ENCODE results near the gene DDX19B.
"Not testable (repeated sequence)": the region's sequence is repeated elsewhere in the genome, so short reads cannot be mapped to it uniquely, and the experiment has no call there.

The DDX19B gene

DNA sequence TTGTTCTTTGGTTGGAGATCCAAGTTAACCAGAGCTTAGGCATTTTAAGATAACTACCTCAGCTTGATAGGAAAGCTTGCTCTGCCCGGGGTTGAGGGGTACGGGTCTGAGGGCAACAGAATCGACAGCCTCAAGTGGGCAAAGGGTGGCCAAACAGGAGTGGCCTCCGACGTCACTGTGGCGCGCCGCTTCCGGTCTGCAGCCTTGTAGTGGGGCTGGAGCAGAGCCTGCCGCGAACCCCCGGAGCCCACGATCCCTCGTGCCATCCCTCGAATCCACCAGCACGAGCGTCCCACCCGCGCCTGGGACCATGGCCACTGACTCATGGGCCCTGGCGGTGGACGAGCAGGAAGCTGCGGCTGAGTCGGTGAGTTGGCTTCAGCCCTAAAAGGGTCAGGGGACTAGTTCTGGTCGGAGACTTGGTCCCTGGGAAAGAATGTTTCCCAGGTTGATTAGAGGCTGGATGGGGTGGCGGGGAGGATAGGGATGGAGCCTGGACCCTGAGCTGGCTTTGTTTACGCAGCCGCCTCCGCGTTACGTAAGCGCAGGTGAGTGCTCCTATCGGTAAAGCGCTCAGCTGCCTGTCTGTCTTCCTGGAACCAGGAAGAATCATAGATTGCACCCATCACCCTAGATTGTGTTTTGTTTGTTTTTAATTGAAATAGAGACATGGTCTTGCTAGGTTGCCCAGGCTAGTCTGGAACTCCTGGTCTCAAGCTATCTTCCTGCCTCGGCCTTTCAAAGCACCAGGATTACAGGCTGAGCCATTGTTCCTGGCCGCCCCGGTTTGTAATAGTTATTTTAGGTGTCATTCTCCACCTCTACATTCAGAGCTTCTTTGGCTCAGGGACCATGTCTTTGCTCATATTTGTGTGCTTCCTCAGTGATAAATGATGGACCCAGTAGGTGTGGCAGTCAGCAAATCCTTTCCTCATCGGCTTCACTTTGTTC is at the start of gene DDX19B:
Gene DDX19B (plus strand): TSS at position 199 of the 951 bp plus-strand sequence. CDS start 112 bp downstream, at position 311.
- DNase-seq = peak; percentile 64

DNA sequence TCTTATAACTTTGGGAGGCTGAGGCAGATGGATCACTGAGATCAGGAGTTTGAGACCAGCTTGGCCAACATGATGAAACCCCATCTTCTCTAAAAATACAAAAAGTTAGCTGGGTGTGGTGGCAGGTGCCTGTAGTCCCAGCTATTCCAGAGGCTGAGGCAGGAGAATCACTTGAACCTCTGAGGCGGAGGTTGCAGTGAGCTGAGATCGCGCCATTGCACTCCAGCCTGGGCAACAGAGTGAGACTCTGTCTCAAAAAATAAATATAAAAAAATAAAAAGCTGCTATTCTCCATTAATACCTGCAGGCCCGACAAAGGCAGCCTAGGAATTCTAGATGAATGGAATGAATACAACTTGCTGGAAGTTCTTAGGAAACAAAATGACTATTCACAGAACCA is 49.3 kb upstream of the DDX19B start:
- DNase-seq = not testable (repeated sequence)

DNA sequence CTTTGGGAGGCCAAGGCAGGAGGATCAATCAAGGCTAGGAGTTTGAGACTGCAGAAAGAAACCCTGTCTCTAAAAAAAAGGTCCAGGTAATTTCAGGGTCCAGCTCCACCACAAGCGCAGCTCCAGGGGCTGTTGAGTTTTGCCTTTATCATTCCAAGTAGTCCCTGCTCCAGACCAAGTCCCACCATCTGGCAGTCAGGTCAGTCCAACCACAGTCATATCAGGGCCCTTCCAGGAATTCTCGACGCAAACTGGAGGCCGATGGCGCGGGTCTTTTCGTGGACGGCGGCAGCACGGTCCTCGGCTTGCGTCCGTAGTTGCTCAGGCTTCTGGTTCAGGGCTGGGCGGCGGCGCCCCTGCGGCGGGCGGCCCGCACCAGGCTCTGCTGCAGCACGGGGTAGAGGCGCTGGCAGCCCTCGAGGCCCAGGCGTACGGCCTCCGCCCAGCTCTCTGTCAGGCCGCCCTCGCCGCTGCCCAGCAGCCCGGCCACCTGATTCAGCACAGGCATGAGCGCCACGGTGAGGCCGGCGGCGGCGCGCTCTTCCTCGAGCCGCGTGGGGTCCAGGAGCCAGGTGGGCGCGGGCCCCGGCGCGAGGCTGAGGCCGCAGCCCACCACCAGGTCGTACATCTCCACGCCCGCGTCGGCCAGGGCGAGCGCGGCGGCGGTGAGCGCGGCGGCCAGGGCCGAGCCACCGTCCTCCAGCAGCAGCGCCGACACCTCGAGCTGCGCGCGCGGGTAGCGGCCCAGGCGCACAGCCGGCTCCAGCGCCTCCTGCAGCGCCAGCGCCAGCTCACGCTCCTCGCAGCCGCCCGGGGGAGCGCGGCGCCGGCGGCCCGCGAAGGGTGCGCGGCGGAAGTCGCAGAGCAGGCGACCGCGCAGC is 48.0 kb upstream of the DDX19B start:
- peak; percentile 33 for DNase-seq

DNA sequence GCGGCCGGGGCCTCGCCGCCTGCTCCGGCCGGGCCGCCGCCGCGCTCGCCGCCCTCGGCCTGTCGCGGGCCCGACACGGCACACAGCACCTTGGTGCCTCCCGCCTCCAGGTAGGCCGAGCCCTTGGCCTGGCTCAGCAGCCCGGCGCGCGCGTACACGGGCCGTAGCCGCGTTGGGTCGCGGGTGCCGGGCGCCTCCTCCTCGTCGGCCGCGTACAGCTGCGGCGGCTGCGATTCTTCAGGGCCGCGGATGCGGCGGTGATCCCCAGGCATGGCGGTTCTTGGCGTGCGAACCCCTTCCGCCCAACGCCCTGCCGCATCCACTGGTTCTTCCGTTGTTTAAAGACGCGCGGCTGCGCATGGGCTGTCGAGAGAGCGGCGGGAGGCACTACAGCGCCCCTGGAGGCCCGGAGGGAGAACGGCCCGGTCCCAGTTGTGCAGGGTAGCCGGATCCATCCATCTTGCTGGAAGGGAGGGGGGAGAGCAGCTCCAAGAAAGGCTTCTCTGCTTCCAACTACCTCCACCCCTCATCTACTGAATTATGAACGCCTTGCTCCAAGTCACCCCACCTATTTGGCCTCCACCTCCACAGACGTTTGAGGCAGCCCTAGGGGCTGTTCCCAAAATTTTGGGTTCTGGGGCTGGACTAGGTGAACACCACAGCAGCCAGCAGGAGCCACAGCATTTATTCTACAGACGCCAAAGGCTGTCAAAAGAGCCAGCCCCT is 47.2 kb upstream of the DDX19B start, which contains the start of gene EXOSC6:
Gene EXOSC6 (minus strand): TSS at position 312 of the 726 bp plus-strand sequence. CDS start 40 bp downstream, at position 272.
- peak; percentile 93 for DNase-seq

DNA sequence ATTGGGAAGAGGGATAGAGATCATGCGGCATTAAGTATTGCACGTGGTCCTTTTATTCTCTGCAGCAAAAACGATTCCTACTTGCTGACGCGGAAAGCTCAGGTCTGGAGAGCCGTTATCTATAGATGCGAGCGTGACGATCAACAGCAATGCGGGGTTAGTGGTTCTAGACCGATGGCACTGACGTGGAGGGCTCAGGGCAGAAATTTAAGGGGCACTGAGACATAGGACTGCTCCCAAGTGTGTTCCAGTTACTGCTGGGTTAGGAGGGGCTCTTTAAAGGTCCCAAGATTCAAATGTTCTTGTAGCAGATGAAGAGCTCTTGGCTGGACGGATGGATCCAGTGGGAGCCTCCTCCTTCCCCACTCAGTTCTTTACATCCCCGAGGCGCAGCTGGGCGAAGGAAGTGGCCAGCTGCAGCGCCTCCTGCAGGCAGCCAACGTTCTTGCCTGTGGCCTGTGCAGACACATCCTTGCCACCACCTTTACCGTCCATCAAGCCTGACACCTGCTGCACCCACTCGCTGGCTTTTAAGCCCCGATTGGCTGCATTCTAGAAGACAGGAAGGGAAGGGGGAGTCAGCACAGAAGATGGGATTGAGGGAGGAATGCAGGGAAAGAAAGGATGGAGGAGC is 46.5 kb upstream of the DDX19B start:
- DNase-seq = peak; percentile 16

DNA sequence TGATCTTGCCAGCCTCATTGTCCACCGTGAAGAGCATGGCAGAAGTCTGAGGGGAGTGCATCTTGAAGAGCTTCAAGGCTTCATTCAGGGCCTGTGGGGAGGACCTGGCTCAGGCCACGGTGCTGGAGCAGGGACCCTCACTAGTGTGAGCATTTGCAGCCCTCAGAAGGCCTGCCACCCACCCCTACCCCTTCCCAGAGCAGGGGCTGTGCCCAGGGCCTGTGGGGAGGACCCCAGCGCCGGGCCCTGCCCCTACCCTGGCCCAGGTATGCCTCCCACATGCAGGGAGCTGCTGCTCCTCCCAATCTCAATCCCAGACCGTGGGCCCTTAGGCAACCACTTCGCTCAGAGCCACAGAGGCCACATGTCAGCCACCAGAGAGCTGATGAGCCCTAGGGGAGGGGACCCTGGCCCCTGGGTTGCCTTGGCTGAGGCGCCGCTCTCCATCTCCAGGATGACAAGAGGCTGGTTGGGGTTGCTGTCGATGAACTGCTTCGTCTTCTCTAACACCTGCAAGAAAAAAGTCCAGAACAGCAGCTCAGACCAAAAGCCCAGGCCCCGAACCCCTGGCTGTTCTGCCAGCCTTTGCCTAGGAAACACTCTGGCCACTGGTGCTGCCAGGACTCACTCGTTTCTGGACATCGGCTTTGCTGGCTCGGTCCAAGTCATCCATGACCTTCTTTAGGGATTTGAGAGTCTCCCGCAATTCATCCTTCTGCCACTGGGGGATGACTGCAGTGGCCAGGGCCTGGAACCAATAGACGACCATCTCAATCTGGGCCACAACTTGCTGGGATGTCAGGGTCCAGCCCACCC is 45.5 kb upstream of the DDX19B start:
- DNase-seq = peak; percentile 41

DNA sequence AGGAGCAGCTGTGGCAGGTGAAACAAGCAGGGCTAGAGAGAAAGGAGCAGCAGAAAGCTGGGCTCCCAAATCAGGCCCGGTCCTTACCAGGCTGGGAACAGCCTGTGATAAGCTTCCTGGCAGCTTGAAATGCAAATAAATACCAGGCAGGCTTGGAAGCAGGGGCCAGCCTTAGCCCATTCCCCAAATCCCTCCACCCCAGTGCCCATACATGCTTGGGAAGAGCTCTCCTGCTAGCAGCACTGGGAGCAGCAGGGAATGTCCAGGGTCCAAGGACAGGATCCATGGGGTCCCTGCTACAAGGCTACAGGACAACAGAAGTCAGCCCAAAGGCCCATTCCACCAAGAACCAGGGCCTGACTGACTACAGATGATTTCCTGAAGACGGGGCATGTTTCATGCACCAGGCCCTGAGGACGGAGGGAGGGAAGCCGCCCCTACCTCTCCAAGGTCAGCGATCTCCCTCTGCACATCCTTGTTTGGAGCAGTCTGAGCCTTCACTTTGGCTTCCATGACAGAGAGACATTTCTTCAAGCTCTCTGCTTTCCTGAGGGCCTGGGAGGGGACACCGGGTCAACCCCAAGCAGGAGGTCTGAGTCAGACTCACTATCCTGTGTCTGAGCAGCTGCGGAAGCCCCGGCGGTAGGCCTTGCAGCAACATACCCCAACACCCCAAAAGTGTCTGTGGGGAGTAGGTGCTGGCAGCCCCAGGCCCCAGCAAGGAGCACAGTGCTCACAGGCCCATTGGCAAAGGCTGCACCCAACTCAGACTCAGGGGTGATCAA is 44.6 kb upstream of the DDX19B start:
- no peak for DNase-seq

DNA sequence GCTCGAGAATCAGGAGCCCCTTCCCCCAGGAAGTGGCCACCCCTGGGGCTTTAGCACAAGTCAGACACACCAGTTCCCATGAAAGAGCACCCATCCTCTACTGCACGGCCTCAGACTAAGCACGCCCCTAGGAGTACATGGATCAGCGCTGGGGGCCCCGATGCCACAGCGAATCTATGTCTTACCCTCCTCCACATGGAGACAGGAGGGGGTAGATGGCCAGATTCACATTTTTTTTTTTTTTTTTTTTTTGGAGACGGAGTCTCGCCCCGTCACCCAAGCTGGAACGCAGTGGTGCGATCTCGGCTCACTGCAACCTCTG is 44.1 kb upstream of the DDX19B start:
- DNase-seq = no peak

DNA sequence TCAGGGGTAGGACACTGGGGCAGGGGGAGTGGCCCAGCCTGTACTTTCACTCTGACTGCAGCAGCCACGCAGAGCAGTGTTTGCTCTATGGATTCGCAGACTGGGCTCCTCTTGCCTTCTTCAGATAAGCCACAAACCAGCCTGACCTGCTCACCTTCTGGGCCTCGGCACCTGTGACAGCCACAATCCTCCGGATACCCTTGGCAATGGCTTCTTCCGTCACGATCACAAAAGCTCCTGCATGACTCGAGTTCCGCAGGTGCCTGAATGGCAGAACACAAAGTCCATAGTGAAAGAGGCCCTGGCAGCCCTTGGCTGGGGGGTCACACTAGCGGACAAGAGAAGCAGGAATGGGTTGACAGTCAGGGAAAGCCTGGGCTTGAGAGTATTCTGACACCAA is 43.4 kb upstream of the DDX19B start:
- no peak for DNase-seq

DNA sequence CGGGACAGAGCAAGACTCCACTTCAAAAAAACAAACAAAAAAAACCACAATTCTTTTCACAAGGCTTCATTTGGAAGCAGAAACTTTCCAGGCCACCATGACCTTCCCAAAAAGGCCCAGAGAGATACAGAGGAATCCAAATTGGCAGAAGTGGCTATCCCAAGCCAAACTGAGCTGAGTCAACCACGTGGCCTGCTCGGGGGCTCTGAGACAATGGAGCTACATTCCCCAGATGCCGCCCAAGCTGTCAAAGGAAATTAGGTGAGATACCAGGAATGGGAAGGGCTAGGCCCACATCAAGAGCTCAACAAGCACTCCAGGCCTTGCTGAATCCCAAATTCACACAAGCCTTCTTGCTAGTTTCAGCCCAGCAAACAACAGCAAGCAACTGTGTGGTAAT is 41.6 kb upstream of the DDX19B start:
- no peak for DNase-seq

DNA sequence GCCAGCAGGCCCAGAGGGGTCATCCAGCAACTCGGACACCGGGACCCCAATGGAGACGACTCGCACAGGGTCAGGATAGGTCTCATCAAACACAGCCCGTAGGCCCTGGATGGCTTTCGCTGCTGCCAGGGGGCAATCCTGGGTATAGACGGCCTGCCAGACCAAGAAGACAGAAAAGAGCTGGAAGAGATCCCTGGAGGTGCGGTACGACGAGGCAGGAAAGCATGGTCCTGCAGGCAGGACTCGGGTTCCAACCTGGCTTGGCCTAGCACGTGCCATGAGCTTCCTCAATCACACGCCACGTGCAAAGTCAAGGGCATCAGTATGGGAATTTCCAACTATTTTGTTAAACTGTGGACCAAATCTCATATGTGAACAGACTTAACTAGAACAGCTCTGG is 40.9 kb upstream of the DDX19B start:
- DNase-seq = no peak

DNA sequence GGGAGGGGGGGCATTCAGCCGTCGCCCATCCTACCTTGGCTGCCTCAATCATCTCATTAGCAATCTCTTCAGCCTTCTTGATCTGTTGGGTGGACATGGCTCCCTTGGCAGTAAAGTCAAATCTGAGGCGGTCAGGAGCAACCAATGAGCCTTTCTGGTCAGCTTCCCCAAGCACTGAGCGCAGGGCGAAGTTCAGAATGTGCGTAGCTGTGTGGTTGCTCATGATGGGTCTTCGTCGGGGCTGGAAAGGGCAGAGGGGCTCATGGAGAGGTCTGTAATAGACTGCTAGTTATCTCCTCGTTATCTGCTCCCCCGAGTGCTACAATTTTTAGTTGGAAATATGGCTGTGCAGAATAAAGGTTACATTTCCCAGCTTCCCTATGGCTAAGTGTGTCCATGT is 40.0 kb upstream of the DDX19B start:
- DNase-seq = no peak

DNA sequence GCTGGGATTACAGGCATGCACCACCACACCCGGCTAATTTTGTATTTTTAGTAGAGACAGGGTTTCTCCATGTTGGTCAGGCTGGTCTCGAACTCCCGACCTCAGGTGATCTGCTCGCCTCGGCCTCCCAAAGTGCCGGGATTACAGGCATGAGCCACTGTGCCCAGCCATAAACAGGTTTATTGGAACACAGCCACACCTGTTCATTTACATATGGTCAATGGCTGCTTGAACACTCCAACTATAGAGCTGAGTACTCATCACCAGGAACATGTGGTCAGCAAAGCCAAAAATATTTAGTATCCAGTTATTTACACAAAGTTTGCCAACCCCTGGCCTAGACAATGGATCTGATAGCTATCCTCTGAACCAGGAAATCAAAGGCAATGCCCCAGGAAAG is 39.1 kb upstream of the DDX19B start:
- not testable (repeated sequence) for DNase-seq

DNA sequence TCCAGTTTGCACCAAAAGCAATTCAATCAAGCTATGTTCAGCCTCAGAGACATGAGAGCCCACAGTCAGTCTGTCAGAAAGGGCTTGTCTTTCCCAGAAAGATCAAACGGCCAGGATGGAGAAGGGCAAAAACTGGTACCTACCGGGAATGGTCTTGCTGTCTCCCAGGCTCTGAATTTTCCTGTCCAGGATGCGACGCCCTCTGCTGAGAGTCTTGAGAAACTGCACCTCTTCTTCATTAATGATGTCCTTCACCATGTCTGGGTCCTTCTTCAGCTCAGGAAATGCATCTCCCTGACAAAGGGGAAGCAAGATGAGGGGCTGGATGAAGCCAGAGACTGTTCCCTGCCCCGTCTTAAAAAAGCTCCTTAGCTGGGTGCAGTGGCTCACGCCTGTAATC is 31.5 kb upstream of the DDX19B start:
- DNase-seq = peak; percentile 22

DNA sequence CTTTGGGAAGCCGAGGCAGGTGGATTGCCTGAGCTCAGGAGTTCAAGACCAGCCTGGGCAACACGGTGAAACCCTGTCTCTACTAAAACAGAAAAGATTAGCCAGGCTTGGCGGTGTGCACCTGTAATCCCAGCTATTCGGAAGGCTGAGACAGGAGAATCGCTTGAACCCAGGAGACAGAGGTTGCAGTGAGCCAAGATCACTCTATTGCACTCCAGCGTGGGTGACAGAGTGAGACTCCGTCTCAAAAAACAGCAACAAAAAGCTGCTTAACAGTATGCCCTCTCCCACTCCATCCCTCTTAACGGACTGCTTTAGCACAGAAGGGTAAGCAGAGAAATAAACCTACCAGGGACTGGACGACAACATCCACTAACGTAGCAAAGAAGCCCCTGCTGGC is 31.1 kb upstream of the DDX19B start:
- DNase-seq = not testable (repeated sequence)

DNA sequence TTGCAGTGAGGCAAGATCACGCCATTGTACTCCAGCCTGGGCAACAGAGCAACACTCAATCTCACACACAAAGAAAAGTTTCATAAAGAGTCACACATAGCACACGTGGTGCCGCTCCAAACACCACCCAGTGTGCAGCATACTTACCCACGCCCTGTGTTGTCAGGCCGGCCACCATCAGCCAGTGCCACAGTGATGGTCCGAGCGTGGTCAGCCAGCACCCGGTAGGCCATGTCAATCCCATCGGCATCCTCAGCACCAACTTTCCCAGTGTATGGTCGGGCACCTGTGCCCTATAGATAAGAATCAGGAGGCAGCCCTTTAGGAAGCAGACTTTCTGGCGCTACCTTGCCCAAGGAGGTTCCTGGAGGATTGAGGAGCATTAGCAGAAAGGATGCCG is 29.5 kb upstream of the DDX19B start:
- no peak for DNase-seq

DNA sequence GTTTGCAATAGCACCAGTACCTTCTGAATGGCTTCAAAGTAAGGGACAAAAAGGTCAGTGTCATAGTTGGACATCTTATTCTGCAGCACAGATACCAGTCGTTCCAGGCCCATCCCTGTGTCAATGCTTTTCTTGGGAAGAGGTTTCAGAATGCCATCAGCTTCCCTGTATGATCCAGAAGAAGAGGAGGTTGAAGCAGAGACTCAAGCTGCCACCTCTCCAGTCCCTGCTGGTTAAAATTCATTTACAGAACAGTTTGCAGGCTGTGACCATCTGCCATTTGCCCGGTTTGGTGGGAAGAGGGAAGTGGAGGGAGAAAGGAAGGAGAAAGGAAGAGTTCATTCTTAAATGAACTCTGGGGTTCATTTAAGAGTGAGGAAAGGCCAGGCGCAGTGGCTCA is 28.8 kb upstream of the DDX19B start:
- no peak for DNase-seq

DNA sequence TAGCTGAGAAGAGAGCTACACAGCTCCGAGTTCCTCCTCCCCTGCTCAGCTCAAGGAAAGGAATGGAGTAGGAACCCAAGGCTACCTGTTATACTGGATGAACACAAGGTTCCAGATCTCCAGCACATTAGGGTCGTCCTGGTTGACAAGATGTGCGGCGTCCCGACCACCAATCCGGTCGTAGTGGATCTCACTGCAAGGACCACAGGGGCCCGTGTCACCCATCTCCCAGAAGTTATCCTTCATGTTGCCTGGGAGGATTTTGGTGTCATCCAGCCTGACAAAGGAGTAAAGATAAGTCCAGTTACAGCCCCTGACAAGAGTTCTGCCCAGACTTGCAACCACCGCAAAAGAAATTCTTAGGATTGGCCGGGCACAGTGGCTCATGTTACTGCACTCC is 27.3 kb upstream of the DDX19B start:
- DNase-seq = no peak

DNA sequence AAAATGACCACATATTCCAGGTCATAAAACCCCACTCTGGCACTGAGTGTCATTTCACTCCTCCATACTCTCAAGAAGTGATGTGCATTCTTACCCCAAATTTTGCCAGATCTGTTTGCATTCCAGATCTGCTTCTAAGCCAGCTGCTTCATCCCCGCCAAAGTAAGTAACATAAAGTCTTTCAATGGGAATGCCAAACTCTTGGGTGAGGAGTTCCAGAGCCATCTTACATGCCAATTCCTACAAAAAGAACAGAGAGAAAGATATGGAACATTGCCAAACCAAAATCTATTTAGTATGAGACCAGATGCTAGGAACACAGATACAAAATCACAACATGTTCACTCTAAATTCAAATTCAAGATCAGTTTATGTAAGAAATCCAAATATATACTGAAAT is 22.6 kb upstream of the DDX19B start:
- DNase-seq = no peak

DNA sequence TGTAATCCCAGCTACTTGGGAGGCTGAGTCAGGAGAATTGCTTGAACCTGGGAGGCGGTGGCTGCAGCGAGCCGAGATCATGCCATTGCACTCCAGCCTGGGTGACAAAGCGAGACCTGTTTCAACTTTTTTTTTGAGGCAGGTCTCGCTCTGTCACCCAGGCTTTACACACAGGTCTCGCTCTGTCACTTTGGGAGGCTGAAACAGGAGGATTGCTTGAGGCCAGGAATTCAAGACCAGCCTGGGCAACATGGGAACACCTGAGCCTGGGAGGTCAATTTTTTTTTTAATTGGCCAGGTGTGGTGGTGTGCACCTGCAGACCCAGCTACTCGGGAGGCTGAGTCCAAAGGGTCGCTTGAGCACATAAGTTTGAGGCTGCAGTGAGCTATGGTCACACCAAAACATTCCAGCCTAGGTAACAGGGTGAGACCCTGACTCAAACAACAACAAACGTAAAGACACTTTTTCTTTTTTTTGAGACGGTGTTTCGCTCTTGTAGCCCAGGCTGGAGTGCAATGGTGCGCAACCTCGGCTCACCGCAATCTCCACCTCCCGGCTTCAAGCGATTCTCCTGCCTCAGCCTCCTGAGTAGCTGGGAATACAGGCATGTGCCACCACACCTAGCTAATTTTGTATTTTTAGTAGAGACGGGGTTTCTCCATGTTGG is 11.5 kb upstream of the DDX19B start:
- DNase-seq = not testable (repeated sequence)
